Thyroid gland (tissue), 4 donors: ENCODE results near the gene TRIM29. TPM values are rescaled to one million over a fixed set of nuclear protein-coding genes. Genes with fewer than 3 reads are reported as not detected.

ENCODE experiments used
- DNase-seq, 2 donors: peaks; one replicate each; pipeline ENCODE4 v3.0.0-alpha.2; 2019
- H3K27ac ChIP-seq, 3 donors: fragments of 200-600 bp; sonication (generic); 1 replicate in 2 of 3; 2 replicates in 1 of 3; pipeline ENCODE4 v1.5.1; 2016 to 2019; ENCODE audit warnings: mild to moderate bottlenecking in 1 of 3, moderate library complexity in 1 of 3
- H3K27me3 ChIP-seq: fragments of 200-600 bp; sonication (generic); one replicate; pipeline ENCODE4 v1.5.1; 2019
- H3K36me3 ChIP-seq, 2 donors: fragments of 200-600 bp; sonication (generic); one replicate each; pipeline ENCODE4 v1.5.1; 2016 to 2019
- H3K4me1 ChIP-seq, 2 donors: fragments of 200-600 bp; sonication (generic); one replicate each; pipeline ENCODE4 v1.5.1; 2017 to 2019
- H3K4me3 ChIP-seq, 3 donors: fragments of 200-600 bp; sonication (generic); replicated peaks in 1 of 3; 1 replicate in 2 of 3; 2 replicates in 1 of 3; pipeline ENCODE4 v1.5.1; 2016; ENCODE audit warnings: mild to moderate bottlenecking in 1 of 3
- H3K9me3 ChIP-seq: fragments of 200-600 bp; sonication (generic); one replicate; pipeline ENCODE4 v1.5.1; 2017
- POLR2A ChIP-seq, 2 donors: fragments of 450-650 bp; IDR thresholded peaks; one replicate each; pipeline ENCODE4 v1.6.1; 2017; ENCODE audit warnings: antibody characterized with exemption in 2 of 2, mild to moderate bottlenecking in 2 of 2, moderate library complexity in 1 of 2
- WGBS, 2 donors: methylation state at CpG; one replicate each; pipeline ENCODE4 v1.1.5; 2017; 5-methylcytosine and 5-hydroxymethylcytosine counted together
- intact Hi-C: fragments of 100-400 bp; cut with DNase I; formaldehyde crosslinking; loops from one replicate; pipeline ENCODE4 v1.15.1; 2023
- total RNA-seq, 4 donors: library from RNA; depleted of rRNA; stranded (reverse); fragments of >200 nt; gene quantifications; one replicate each; pipeline ENCODE4 v1.2.3, GENCODE V29; 2016
- TF ChIP-seq, protein P1 (sequence below), 6 experiments: fragments of 200-600 bp in 3 of 6; fragments of 450-650 bp in 3 of 6; sonication (generic) in 3 of 6; IDR thresholded peaks; one replicate each; pipeline ENCODE4 v1.5.1; 2016 to 2019; ENCODE audit warnings: antibody characterized with exemption in 6 of 6, mild to moderate bottlenecking in 2 of 6, inconsistent platforms in 1 of 6, moderate library complexity in 1 of 6

Gene TRIM29
- total RNA-seq, 4 donors from 2014 or later: 1.4 to 3.7 (median 1.6) TPM; not detected in 1

DNA sequence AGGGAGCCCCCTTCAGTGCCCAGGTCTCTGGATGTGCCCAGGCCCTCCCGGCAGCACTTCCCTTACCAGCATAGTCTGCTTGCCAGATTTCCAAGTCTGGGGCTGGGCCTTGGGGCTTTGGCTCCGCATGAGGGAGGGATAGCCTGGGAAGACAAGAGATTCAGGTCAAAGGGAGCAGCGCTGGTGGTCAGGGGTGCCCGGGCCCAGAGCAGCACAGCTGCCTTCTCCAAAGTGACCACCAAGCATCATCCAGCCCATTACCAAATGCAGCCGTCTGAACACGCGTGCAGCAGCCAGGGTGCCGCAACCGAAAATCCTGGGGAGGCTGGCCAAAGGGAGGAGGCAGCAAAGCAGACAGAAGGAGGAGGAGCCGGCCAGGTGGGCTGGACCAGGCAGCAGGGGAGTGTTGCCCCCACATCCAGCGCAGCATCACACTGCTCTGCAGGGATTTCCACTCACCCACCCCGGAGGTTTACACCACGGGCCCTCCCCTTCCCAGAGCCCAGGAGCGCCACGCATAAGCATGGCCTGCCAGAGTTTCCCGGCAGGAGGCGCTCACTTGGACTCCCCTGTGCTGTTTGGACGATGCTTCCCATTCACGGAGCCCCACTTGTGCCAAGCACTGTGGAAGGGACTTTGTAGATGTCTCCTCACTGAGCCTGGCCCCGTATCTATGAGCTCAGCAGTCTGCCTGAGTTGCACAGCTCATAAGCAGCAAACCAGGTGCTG lies 22.5 kb downstream of the TRIM29 start:
- 39 to 61% methylated on average over 9 to 19 of the region's 20 CpGs for WGBS, 2 donors
- no peak overlapping the region for H3K4me3 ChIP-seq
- intact Hi-C loops: no loop called here
- DNase-seq: no peak
- no peaks in the 10 kb centered on the region for H3K9me3 ChIP-seq
- H3K27me3 ChIP-seq: no peaks in the 10 kb centered on the region
- TF ChIP-seq, protein P1, sequence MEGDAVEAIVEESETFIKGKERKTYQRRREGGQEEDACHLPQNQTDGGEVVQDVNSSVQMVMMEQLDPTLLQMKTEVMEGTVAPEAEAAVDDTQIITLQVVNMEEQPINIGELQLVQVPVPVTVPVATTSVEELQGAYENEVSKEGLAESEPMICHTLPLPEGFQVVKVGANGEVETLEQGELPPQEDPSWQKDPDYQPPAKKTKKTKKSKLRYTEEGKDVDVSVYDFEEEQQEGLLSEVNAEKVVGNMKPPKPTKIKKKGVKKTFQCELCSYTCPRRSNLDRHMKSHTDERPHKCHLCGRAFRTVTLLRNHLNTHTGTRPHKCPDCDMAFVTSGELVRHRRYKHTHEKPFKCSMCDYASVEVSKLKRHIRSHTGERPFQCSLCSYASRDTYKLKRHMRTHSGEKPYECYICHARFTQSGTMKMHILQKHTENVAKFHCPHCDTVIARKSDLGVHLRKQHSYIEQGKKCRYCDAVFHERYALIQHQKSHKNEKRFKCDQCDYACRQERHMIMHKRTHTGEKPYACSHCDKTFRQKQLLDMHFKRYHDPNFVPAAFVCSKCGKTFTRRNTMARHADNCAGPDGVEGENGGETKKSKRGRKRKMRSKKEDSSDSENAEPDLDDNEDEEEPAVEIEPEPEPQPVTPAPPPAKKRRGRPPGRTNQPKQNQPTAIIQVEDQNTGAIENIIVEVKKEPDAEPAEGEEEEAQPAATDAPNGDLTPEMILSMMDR (IDR thresholded peaks at IDR 0.05): no peak
- TF ChIP-seq POLR2A (IDR thresholded peaks at IDR 0.05): no peak
- no peaks in the 10 kb centered on the region for H3K36me3 ChIP-seq
- H3K27ac ChIP-seq: no peak overlapping the region
- peaks cover 0 to 7% of the 10 kb centered on the region in 2 donors for H3K4me1 ChIP-seq

DNA sequence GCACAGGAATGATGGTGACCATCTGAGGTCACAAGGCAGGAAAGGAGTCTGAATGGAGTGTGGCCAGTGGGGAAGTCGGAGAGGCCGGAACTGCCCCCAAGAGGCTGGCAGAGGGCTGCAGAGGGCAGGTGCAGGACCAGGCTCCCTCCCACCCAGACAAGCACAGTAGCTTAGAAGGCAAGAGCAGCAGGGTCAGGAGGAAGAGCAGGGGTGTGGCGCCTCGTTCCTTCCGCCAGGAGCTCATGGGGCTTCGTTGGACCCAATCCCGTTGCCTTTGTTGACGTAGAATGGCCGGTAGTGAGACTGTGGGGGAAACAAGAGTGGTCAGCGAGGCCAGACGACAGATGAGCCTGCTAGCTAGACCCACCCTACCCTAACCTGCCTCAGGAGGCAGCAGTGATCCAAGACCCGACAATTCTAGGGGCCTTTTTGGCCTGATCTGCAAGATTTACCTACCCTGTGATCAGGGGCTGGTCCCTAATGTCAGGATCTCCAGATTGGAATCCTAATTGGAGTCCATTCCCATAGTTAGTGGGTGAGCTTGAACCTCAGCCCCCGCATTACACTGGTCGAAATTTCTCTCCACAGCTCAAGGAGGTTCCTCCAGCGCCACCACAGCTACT lies 25.6 kb downstream of the TRIM29 start:
- intact Hi-C loops: loop anchor here (5.0 kb wide), 1 partner anchor 445 kb away; no protein-coding TSS in a partner anchor
- 70 to 73% methylated on average over 11 to 15 of the region's 15 CpGs for WGBS, 2 donors
- Histone ChIP-seq H3K36me3 (no peaks in the 10 kb centered on the region), H3K4me1 (no peaks in the 10 kb centered on the region), H3K27ac (no peak overlapping the region), H3K4me3 (no peak overlapping the region), H3K9me3 (no peaks in the 10 kb centered on the region), H3K27me3 (no peaks in the 10 kb centered on the region)
- DNase-seq: no peak
- TF ChIP-seq, protein P1 (IDR thresholded peaks at IDR 0.05): no peak
- TF ChIP-seq POLR2A (IDR thresholded peaks at IDR 0.05): no peak

DNA sequence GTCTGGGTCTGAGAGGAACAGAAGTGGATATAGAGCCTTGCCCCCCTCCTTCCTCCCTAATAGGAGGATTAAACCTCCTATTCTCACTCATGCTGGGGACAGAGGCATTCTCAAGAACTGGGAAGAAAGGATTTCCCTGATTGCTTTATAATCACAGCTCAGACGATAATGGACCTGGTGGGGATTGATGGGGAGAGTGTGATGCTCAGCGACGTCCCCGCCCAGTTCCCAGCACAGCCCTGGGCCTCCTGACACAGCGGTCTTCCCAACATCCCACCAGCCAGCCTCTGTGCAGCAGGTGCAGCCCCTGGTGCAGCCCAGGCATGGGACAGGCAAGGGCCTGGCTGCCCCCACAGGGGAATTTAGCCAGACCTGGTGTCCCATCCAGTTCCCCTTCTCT lies 28.4 kb downstream of the TRIM29 start:
- intact Hi-C loops: loop anchor here (10.0 kb wide), 1 partner anchor 625 kb away; no protein-coding TSS in a partner anchor
- H3K4me1 ChIP-seq: no peaks in the 10 kb centered on the region
- no peak for DNase-seq
- H3K27ac ChIP-seq: no peak overlapping the region
- H3K4me3 ChIP-seq: no peak overlapping the region
- no peaks in the 10 kb centered on the region for H3K9me3 ChIP-seq
- WGBS, 2 donors: 74 to 80% methylated on average over 3 to 5 of the region's 5 CpGs
- TF ChIP-seq POLR2A (IDR thresholded peaks at IDR 0.05): no peak
- TF ChIP-seq, protein P1 (IDR thresholded peaks at IDR 0.05): no peak
- no peaks in the 10 kb centered on the region for H3K36me3 ChIP-seq
- no peaks in the 10 kb centered on the region for H3K27me3 ChIP-seq

DNA sequence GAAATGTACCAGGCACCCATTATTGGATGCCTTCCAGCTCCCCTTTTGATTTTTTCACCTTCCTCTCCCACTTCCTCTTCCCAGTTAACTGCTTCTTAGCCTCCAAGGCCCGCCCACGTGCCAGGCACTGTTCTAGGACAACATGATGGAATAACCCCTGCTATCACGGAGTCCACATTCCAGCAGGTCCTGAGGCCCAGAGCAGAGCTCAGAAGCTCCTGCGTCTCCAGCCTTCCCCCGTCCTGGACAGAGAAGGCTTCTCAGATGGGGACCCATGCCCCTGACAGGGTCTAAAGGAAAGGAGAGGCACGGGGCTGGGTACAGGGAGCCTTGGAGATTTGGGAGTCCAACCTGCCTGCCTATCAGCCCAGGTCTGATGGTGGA lies 29.1 kb downstream of the TRIM29 start:
- H3K27ac ChIP-seq: no peak overlapping the region
- 57 to 64% methylated on average over 5 of the region's 6 CpGs for WGBS, 2 donors
- H3K4me3 ChIP-seq: no peak overlapping the region
- no peaks in the 10 kb centered on the region for H3K36me3 ChIP-seq
- no peaks in the 10 kb centered on the region for H3K9me3 ChIP-seq
- intact Hi-C loops: loop anchor here (10.0 kb wide), 1 partner anchor 624 kb away; no protein-coding TSS in a partner anchor
- no peaks in the 10 kb centered on the region for H3K4me1 ChIP-seq
- DNase-seq: no peak
- no peak for TF ChIP-seq POLR2A (IDR thresholded peaks at IDR 0.05)
- TF ChIP-seq, protein P1 (IDR thresholded peaks at IDR 0.05): no peak
- no peaks in the 10 kb centered on the region for H3K27me3 ChIP-seq
